HCT116 (cell line): Measurements from ENCODE around the gene UBE2E2. TPM values are rescaled to one million over a fixed set of nuclear protein-coding genes. Genes with fewer than 3 reads are reported as not detected.

Experiments used
- ATAC-seq: fragments of 200-7000 bp; cut with Tn5 transposase; 2 replicates; pipeline ENCODE4 v1.9.1; 2020; ENCODE audit warnings: mild to moderate bottlenecking, moderate library complexity
- BruUV-seq: library from RNA; stranded (reverse); fragments of 400-500 nt; replicated peaks from 2 replicates; lab custom pipeline; 2021; lab: Mats Ljungman, UMichigan
- CTCF ChIA-PET: fragments of 300-600 bp; sonication (Branson Sonifier 250); formaldehyde crosslinking; loops from one replicate; lab custom pipeline; 2021; ENCODE audit warnings: antibody characterized with exemption; lab: Charles Lee
- POLR2A ChIA-PET: fragments of 300-600, 350-600 bp; sonication (Branson Sonifier 250); formaldehyde crosslinking; loops from one replicate; lab custom pipeline; 2021; ENCODE audit warnings: antibody characterized with exemption; lab: Charles Lee
- RAD21 ChIA-PET, 2 experiments: fragments of 300-600 bp; sonication (Branson Sonifier 250); formaldehyde crosslinking; loops; one replicate each; lab custom pipeline; 2023; ENCODE audit warnings: low total read pairs in 2 of 2; ENCODE audit not compliant: uncharacterized antibody in 2 of 2, unreplicated experiment in 2 of 2, low non-redundant PET in 1 of 2; lab: Charles Lee
- DNase-seq: peaks from one replicate; pipeline ENCODE4 v3.0.0-alpha.2; 2010; ENCODE audit warnings: low read depth, low spot score
- H2AFZ ChIP-seq: fragments of 200-600 bp; shearing (Covaris generic), sonication (generic); 2 replicates; pipeline ENCODE4 v1.6.1; 2017; ENCODE audit warnings: low read depth, mixed run types, mixed read lengths, antibody characterized with exemption, low read length; ENCODE audit not compliant: poor library complexity, severe bottlenecking
- H3K27ac ChIP-seq: 2 replicates; pipeline ENCODE4 v1.5.1; 2012; ENCODE audit warnings: low read depth, low read length
- H3K27me3 ChIP-seq: fragments of 200-600 bp; sonication (generic); 2 replicates; pipeline ENCODE4 v1.6.1; 2016; ENCODE audit warnings: mixed run types, low read length, mixed read lengths; ENCODE audit not compliant: insufficient read depth
- H3K36me3 ChIP-seq, 2 experiments: fragments of 200-500 bp in 1 of 2; fragments of 200-600 bp in 1 of 2; sonication (Bioruptor generic) in 1 of 2; sonication (generic) in 1 of 2; 2 replicates each; pipeline versions ENCODE4 v1.5.1 to v1.6.1; 2014 to 2016; ENCODE audit warnings: low read length in 2 of 2, inconsistent platforms in 1 of 2, mixed read lengths in 1 of 2, mixed run types in 1 of 2; ENCODE audit not compliant: insufficient read depth in 2 of 2, control insufficient read depth in 1 of 2
- H3K4me1 ChIP-seq, 2 experiments: fragments of 200-600 bp in 1 of 2; sonication (generic) in 1 of 2; 2 replicates each; pipeline versions ENCODE4 v1.5.1 to v1.6.1; 2012 to 2017; ENCODE audit warnings: low read length in 2 of 2, inconsistent platforms in 1 of 2, mild to moderate bottlenecking in 1 of 2, mixed read lengths in 1 of 2, mixed run types in 1 of 2, moderate library complexity in 1 of 2; ENCODE audit not compliant: insufficient read depth in 2 of 2, control insufficient read depth in 1 of 2
- H3K4me2 ChIP-seq: fragments of 200-600 bp; sonication (generic); 2 replicates; pipeline ENCODE4 v1.6.1; 2017; ENCODE audit warnings: mixed run types, low read length, mixed read lengths
- H3K4me3 ChIP-seq, 2 experiments: fragments of 200-600 bp in 1 of 2; sonication (generic) in 1 of 2; replicated peaks in 1 of 2; 2 replicates each; pipeline ENCODE4 v1.5.1; 2011 to 2016; ENCODE audit warnings: low read length in 2 of 2, control low read depth in 1 of 2, low read depth in 1 of 2, mild to moderate bottlenecking in 1 of 2, mixed read lengths in 1 of 2, mixed run types in 1 of 2
- H3K79me2 ChIP-seq: fragments of 200-600 bp; sonication (generic); 2 replicates; pipeline ENCODE4 v1.6.1; 2017; ENCODE audit warnings: mild to moderate bottlenecking, mixed run types, low read length, moderate library complexity, mixed read lengths; ENCODE audit not compliant: insufficient read depth
- H3K9ac ChIP-seq: fragments of 200-600 bp; sonication (generic); 2 replicates; pipeline ENCODE4 v1.6.1; 2016; ENCODE audit warnings: low read length, mixed read lengths
- H3K9me2 ChIP-seq: fragments of 200-600 bp; sonication (generic), shearing (Covaris generic); 2 replicates; pipeline ENCODE4 v1.6.1; 2017; ENCODE audit warnings: mixed run types, mild to moderate bottlenecking, moderate library complexity; ENCODE audit not compliant: insufficient read depth
- H3K9me3 ChIP-seq, 2 experiments: fragments of 200-500 bp in 1 of 2; fragments of 200-600 bp in 1 of 2; sonication (Bioruptor generic) in 1 of 2; sonication (generic) in 1 of 2; 2 replicates each; pipeline ENCODE4 v1.6.1; 2014 to 2017; ENCODE audit warnings: low read length in 2 of 2, mixed read lengths in 2 of 2, inconsistent platforms in 1 of 2, low read depth in 1 of 2, mild to moderate bottlenecking in 1 of 2, mixed run types in 1 of 2, moderate library complexity in 1 of 2; ENCODE audit not compliant: control insufficient read depth in 1 of 2, insufficient read depth in 1 of 2
- H4K20me1 ChIP-seq: fragments of 200-600 bp; sonication (generic), shearing (Covaris generic); 2 replicates; pipeline ENCODE4 v1.6.1; 2017; ENCODE audit warnings: mixed run types, mild to moderate bottlenecking, moderate library complexity; ENCODE audit not compliant: insufficient read depth
- ATF3 ChIP-seq: IDR thresholded peaks from 2 replicates; pipeline ENCODE4 v1.6.1; 2012
- CBX3 ChIP-seq: IDR thresholded peaks from 2 replicates; pipeline ENCODE4 v1.6.1; 2012; ENCODE audit warnings: low read depth
- CEBPB ChIP-seq: IDR thresholded peaks from 2 replicates; pipeline ENCODE4 v1.6.1; 2012; ENCODE audit warnings: low read depth
- CTCF ChIP-seq, 3 experiments: fragments of 200-600 bp in 1 of 3; sonication (generic) in 1 of 3; IDR thresholded peaks in 2 of 3; conservative IDR thresholded peaks in 1 of 3; 2 replicates each; pipeline ENCODE4 v1.5.1; 2012 to 2017; ENCODE audit warnings: low read depth in 2 of 3, low read length in 2 of 3, antibody characterized with exemption in 1 of 3, borderline replicate concordance in 1 of 3, control low read depth in 1 of 3, mild to moderate bottlenecking in 1 of 3, mixed read lengths in 1 of 3, mixed run types in 1 of 3, moderate library complexity in 1 of 3; ENCODE audit not compliant: insufficient read depth in 1 of 3
- EGR1 ChIP-seq: IDR thresholded peaks from 2 replicates; pipeline ENCODE4 v1.6.1; 2012; ENCODE audit warnings: low read depth
- EZH2phosphoT487 ChIP-seq: fragments of 200-600 bp; IDR thresholded peaks from 2 replicates; pipeline ENCODE4 v1.6.1; 2018; ENCODE audit warnings: antibody characterized with exemption, borderline replicate concordance
- JUND ChIP-seq: IDR thresholded peaks from 2 replicates; pipeline ENCODE4 v1.6.1; 2012
- MAX ChIP-seq: IDR thresholded peaks from 2 replicates; pipeline ENCODE4 v1.6.1; 2012
- POLR2A ChIP-seq: IDR thresholded peaks from 2 replicates; pipeline ENCODE4 v1.7.0; 2011; ENCODE audit warnings: borderline replicate concordance; ENCODE audit not compliant: insufficient read depth, insufficient read length; ENCODE audit errors: extremely low read depth
- POLR2AphosphoS5 ChIP-seq: IDR thresholded peaks from 2 replicates; pipeline ENCODE4 v1.6.1; 2011; ENCODE audit warnings: mild to moderate bottlenecking, low read depth, low read length, moderate library complexity
- SRF ChIP-seq: IDR thresholded peaks from 2 replicates; pipeline ENCODE4 v1.6.1; 2012; ENCODE audit warnings: low read depth
- YY1 ChIP-seq: IDR thresholded peaks from 2 replicates; pipeline ENCODE4 v1.6.1; 2011; ENCODE audit warnings: low read length, low read depth, moderate library complexity, mild to moderate bottlenecking; ENCODE audit not compliant: insufficient replicate concordance; ENCODE audit errors: extremely low read depth
- intact Hi-C: fragments of 100-400 bp; cut with micrococcal nuclease; formaldehyde crosslinking; loops from 2 replicates; pipeline ENCODE4 v1.10.0; 2022
- total RNA-seq: library from RNA; stranded (reverse); gene quantifications from one replicate; pipeline ENCODE4 v1.2.1, GENCODE V29; 2021; ENCODE audit not compliant: unreplicated experiment

The UBE2E2 gene
- total RNA-seq, 1 experiment from 2014 or later: 21.4 TPM

GRCh38 chr3:23209747-23210487 lies 6.8 kb downstream of the UBE2E2 start:
- H3K36me3 ChIP-seq: no peaks in the 10 kb centered on the region
- H3K79me2 ChIP-seq: peaks cover 22% of the 10 kb centered on the region
- no peaks in the 10 kb centered on the region for H3K27me3 ChIP-seq
- H3K4me2 ChIP-seq: no peak overlapping the region
- H4K20me1 ChIP-seq: no peaks in the 10 kb centered on the region
- no peaks in the 10 kb centered on the region for H3K9me2 ChIP-seq
- intact Hi-C loops: no loop called here
- DNase-seq: no peak
- TF ChIP-seq YY1: no peak
- TF ChIP-seq CTCF (IDR thresholded peaks at IDR 0.05 in 2 of 3, conservative IDR thresholded peaks at IDR 0.05 in 1 of 3; ENCODE audit: borderline replicate concordance in 1 of 3, insufficient read depth in 1 of 3, low read depth in 2 of 3, low read length in 2 of 3): no peak
- TF ChIP-seq EZH2phosphoT487: no peak
- TF ChIP-seq EGR1: no peak
- no peak for TF ChIP-seq ATF3
- TF ChIP-seq JUND: no peak
- no peak for TF ChIP-seq POLR2A
- TF ChIP-seq SRF: no peak
- no peak for TF ChIP-seq MAX
- TF ChIP-seq CEBPB: no peak
- TF ChIP-seq POLR2AphosphoS5: no peak
- TF ChIP-seq CBX3: no peak
- TF ChIP-seq, all 23 proteins: peak for 0
- BruUV-seq: no TSS peak
- Histone ChIP-seq H3K4me3 (no peak overlapping the region), H3K4me1 (no peaks in the 10 kb centered on the region), H2AFZ (no peak overlapping the region), H3K9me3 (no peaks in the 10 kb centered on the region), H3K27ac (no peak overlapping the region), H3K9ac (no peak overlapping the region)
- CTCF ChIA-PET: no interaction called here
- POLR2A ChIA-PET: no interaction called here
- RAD21 ChIA-PET: no interaction called here
- no peak for ATAC-seq
